ENCODE measurements around the gene CBARP.

Gene CBARP

GRCh38 chr19:1227304-1228054 lies 10.3 kb downstream of the CBARP start:
- DNase-seq: no peak

- no peak for DNase-seq
Measured at GRCh38 chr19:1226522-1227303, 11.1 kb downstream of the CBARP start.

- no peak for DNase-seq
Measured at GRCh38 chr19:1226227-1226518, 11.6 kb downstream of the CBARP start.

- DNase-seq: no peak
Measured at GRCh38 chr19:1225440-1226226, 12.2 kb downstream of the CBARP start.

- no peak for DNase-seq
Measured at GRCh38 chr19:1224847-1225246, 13.0 kb downstream of the CBARP start.

- DNase-seq: no peak
Measured at GRCh38 chr19:1224047-1224825, 13.6 kb downstream of the CBARP start.

GRCh38 chr19:1223018-1223855 lies 14.6 kb downstream of the CBARP start:
- peak; percentile 46 for DNase-seq

- no peak for DNase-seq
Measured at GRCh38 chr19:1222394-1222793, 15.4 kb downstream of the CBARP start.

- DNase-seq: no peak
Measured at GRCh38 chr19:1221904-1222255, 15.9 kb downstream of the CBARP start.

- DNase-seq: no peak
Measured at GRCh38 chr19:1220976-1221903, 16.6 kb downstream of the CBARP start.

- DNase-seq: no peak
Measured at GRCh38 chr19:1220477-1220930, 17.3 kb downstream of the CBARP start.

- DNase-seq: no peak
Measured at GRCh38 chr19:1219786-1220476, 17.9 kb downstream of the CBARP start.

GRCh38 chr19:1218751-1219567 lies 18.8 kb downstream of the CBARP start:
- DNase-seq: no peak

- DNase-seq: no peak
Measured at GRCh38 chr19:1217366-1217765, 20.4 kb downstream of the CBARP start.

- DNase-seq: no peak
Measured at GRCh38 chr19:1216756-1217155, 21.0 kb downstream of the CBARP start.

GRCh38 chr19:1214862-1215731 lies 22.7 kb downstream of the CBARP start:
- DNase-seq: no peak

GRCh38 chr19:1214299-1214861 lies 23.4 kb downstream of the CBARP start:
- no peak for DNase-seq
